Measurements from ENCODE around the gene CTNNA3. TPM values are rescaled to one million over a fixed set of nuclear protein-coding genes. Genes with fewer than 3 reads are reported as not detected.

Gene CTNNA3
- total and polyA plus RNA-seq, 7 donors = under 0.01 to 4.6 (median 2.4) TPM; not detected in 1

GRCh38 chr10:66843396-66843795, 852.6 kb downstream of the CTNNA3 start:
- WGBS, 2 donors = 82 to 92% methylated on average over 1 of the region's 1 CpG
- no peak overlapping the region for H3K27ac ChIP-seq
- intact Hi-C loops (cut with DNase I) = no loop called here
- H3K4me1 ChIP-seq = no peaks in the 10 kb centered on the region
- DNase-seq = no peak
- H3K27me3 ChIP-seq = no peaks in the 10 kb centered on the region
- no peak overlapping the region for H3K4me3 ChIP-seq
- no peaks in the 10 kb centered on the region for H3K9me3 ChIP-seq
- TF ChIP-seq EP300 (IDR thresholded peaks at IDR 0.05) (no peak), POLR2AphosphoS5 (IDR thresholded peaks at IDR 0.05) (no peak), CTCF (IDR thresholded peaks at IDR 0.05) (no peak), POLR2A (IDR thresholded peaks at IDR 0.05) (no peak)
- H3K36me3 ChIP-seq = no peaks in the 10 kb centered on the region

GRCh38 chr10:66842867-66843266, 853.1 kb downstream of the CTNNA3 start:
- TF ChIP-seq POLR2A (IDR thresholded peaks at IDR 0.05) = no peak
- TF ChIP-seq CTCF (IDR thresholded peaks at IDR 0.05) = no peak
- TF ChIP-seq POLR2AphosphoS5 (IDR thresholded peaks at IDR 0.05) = no peak
- no peak for TF ChIP-seq EP300 (IDR thresholded peaks at IDR 0.05)
- Histone ChIP-seq H3K27ac (no peak overlapping the region), H3K36me3 (no peaks in the 10 kb centered on the region), H3K4me3 (no peak overlapping the region), H3K9me3 (no peaks in the 10 kb centered on the region), H3K27me3 (no peaks in the 10 kb centered on the region), H3K4me1 (no peaks in the 10 kb centered on the region)
- 94 to 95% methylated on average over 4 of the region's 4 CpGs for WGBS, 2 donors
- intact Hi-C loops (cut with DNase I) = no loop called here
- no peak for DNase-seq

GRCh38 chr10:66842371-66842770, 853.6 kb downstream of the CTNNA3 start:
- 72 to 87% methylated on average over 2 of the region's 2 CpGs for WGBS, 2 donors
- Histone ChIP-seq H3K36me3 (no peaks in the 10 kb centered on the region), H3K4me3 (no peak overlapping the region), H3K27me3 (no peaks in the 10 kb centered on the region), H3K9me3 (no peaks in the 10 kb centered on the region), H3K27ac (no peak overlapping the region), H3K4me1 (no peaks in the 10 kb centered on the region)
- DNase-seq = no peak
- intact Hi-C loops (cut with DNase I) = no loop called here
- TF ChIP-seq EP300 (IDR thresholded peaks at IDR 0.05) = no peak
- TF ChIP-seq POLR2AphosphoS5 (IDR thresholded peaks at IDR 0.05) = no peak
- no peak for TF ChIP-seq POLR2A (IDR thresholded peaks at IDR 0.05)
- TF ChIP-seq CTCF (IDR thresholded peaks at IDR 0.05) = no peak

- Histone ChIP-seq H3K9me3 (no peaks in the 10 kb centered on the region), H3K27ac (no peak overlapping the region), H3K4me1 (no peaks in the 10 kb centered on the region), H3K36me3 (no peaks in the 10 kb centered on the region), H3K27me3 (no peaks in the 10 kb centered on the region), H3K4me3 (no peak overlapping the region)
- intact Hi-C loops (cut with DNase I) = no loop called here
- WGBS, 2 donors = 93 to 95% methylated on average over 3 of the region's 3 CpGs
- no peak for TF ChIP-seq CTCF (IDR thresholded peaks at IDR 0.05)
- no peak for TF ChIP-seq POLR2AphosphoS5 (IDR thresholded peaks at IDR 0.05)
- DNase-seq = no peak
Measured at GRCh38 chr10:66838656-66839055, 857.3 kb downstream of the CTNNA3 start.

- no peak for DNase-seq
- intact Hi-C loops (cut with DNase I) = no loop called here
- no peaks in the 10 kb centered on the region for H3K27me3 ChIP-seq
- no peak for TF ChIP-seq EP300 (IDR thresholded peaks at IDR 0.05)
- TF ChIP-seq POLR2A (IDR thresholded peaks at IDR 0.05) = no peak
- TF ChIP-seq POLR2AphosphoS5 (IDR thresholded peaks at IDR 0.05) = no peak
- no peak for TF ChIP-seq CTCF (IDR thresholded peaks at IDR 0.05)
- H3K4me1 ChIP-seq = no peaks in the 10 kb centered on the region
- no peaks in the 10 kb centered on the region for H3K36me3 ChIP-seq
- no peak overlapping the region for H3K27ac ChIP-seq
- H3K9me3 ChIP-seq = no peaks in the 10 kb centered on the region
- 91 to 93% methylated on average over 1 of the region's 1 CpG for whole genome bisulfite sequencing, 2 donors
- no peak overlapping the region for H3K4me3 ChIP-seq
Measured at GRCh38 chr10:66837990-66838389, 858.0 kb downstream of the CTNNA3 start.
